ENCODE results near the gene GET3. TPM values are rescaled to one million over a fixed set of nuclear protein-coding genes. Genes with fewer than 3 reads are reported as not detected.

GET3 gene
- total RNA-seq, 4 donors from 2014 or later = 70.7 to 88.8 (median 83.3) TPM

DNA sequence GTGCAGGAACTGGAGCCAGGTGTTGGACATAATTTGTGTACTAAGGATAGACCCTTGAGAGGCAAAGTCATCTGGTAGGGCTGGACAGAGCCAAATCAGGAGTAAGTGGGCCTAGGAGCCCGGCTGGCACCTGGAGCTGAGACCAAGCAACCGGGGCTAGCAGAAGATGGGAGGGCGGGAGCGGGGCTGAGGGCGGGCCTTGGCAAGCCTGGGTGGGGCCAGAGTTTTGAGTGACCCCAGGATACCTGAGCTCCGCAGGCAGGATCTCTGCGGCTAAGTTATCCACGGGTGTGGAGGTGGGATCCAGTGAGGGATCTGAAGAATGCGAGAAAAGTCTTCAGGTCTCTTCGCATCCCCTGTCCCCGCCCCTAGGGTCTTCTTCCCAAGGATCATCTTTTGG lies 29.9 kb downstream of the GET3 start:
- TF ChIP-seq, protein P1, sequence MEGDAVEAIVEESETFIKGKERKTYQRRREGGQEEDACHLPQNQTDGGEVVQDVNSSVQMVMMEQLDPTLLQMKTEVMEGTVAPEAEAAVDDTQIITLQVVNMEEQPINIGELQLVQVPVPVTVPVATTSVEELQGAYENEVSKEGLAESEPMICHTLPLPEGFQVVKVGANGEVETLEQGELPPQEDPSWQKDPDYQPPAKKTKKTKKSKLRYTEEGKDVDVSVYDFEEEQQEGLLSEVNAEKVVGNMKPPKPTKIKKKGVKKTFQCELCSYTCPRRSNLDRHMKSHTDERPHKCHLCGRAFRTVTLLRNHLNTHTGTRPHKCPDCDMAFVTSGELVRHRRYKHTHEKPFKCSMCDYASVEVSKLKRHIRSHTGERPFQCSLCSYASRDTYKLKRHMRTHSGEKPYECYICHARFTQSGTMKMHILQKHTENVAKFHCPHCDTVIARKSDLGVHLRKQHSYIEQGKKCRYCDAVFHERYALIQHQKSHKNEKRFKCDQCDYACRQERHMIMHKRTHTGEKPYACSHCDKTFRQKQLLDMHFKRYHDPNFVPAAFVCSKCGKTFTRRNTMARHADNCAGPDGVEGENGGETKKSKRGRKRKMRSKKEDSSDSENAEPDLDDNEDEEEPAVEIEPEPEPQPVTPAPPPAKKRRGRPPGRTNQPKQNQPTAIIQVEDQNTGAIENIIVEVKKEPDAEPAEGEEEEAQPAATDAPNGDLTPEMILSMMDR (IDR thresholded peaks at IDR 0.05) = no peak
- no peak for TF ChIP-seq POLR2A (IDR thresholded peaks at IDR 0.05)
- Histone ChIP-seq H3K27ac (no peak overlapping the region), H3K36me3 (peaks cover 32 to 34% of the 10 kb centered on the region in 2 donors), H3K4me3 (replicated peaks in 1 of 3) (no peak overlapping the region), H3K9me3 (no peaks in the 10 kb centered on the region), H3K27me3 (no peaks in the 10 kb centered on the region), H3K4me1 (no peaks in the 10 kb centered on the region)
- no peak for DNase-seq
- intact Hi-C loops (cut with DNase I) = loop anchor here (5.0 kb wide), 1 partner anchor 80 kb away; no protein-coding TSS in a partner anchor
- WGBS, 2 donors = 87 to 90% methylated on average over 11 of the region's 11 CpGs

DNA sequence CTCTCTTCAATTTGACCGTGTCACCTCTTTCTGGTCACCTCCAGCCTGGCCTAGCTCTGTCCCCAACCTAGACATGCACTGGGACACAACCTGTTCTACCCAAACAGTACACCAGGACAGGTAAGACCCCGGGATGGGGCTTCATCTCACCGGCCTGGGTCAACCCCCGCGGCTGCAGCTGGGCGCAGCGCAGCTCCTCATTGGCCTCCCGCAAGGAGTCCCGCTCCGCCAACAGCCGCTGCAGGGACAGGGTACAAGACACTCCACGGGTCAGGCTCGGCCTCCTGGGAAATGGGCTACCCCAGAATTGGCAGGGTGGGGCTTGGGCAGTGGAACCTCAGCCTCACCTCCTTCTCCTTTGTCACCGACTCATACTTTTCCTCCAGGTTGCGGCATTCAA lies 30.4 kb downstream of the GET3 start:
- 95 to 98% methylated on average over 15 of the region's 15 CpGs for WGBS, 2 donors

DNA sequence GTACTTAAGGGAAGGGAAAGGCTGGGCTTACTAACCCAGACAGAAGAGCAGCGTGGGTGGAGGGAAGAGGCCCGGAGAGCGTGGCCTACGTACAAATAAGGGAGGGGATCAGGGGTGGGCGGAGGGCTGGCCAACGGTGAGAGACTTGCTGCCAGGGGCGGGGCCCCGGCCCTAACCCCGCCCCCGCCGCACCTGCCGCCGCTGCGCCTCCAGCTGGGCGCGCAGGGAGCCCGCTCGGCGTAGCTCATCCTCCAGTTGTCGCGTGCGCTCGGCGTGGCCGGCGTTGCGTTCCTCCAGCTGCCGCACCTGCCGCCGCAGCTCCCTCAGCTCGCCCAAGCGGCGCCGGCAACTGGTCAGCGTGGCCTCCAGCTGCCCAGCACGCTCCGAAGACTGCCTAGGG lies 32.4 kb downstream of the GET3 start:
- Histone ChIP-seq H3K27ac (no peak overlapping the region), H3K36me3 (peaks cover 20% of the 10 kb centered on the region in 2 donors), H3K9me3 (no peaks in the 10 kb centered on the region), H3K4me1 (peaks cover 3 to 6% of the 10 kb centered on the region in 2 donors), H3K27me3 (no peaks in the 10 kb centered on the region), H3K4me3 (replicated peaks in 1 of 3) (no peak overlapping the region)
- WGBS, 2 donors = 68 to 82% methylated on average over 13 to 25 of the region's 37 CpGs
- intact Hi-C loops (cut with DNase I) = loop anchor here (5.0 kb wide), 2 partner anchors 68 to 78 kb away; partner anchors contain the start of gene MAST1
- DNase-seq = peak in 1 of 2 donors; percentile 32
- no peak for TF ChIP-seq POLR2A (IDR thresholded peaks at IDR 0.05)
- TF ChIP-seq, protein P1 (IDR thresholded peaks at IDR 0.05) = no peak

More for the DNA sequence above, 30.4 kb downstream of the GET3 start:
- Histone ChIP-seq H3K9me3 (no peaks in the 10 kb centered on the region), H3K27me3 (no peaks in the 10 kb centered on the region), H3K4me1 (no peaks in the 10 kb centered on the region), H3K27ac (no peak overlapping the region), H3K36me3 (peaks cover 32 to 33% of the 10 kb centered on the region in 2 donors), H3K4me3 (replicated peaks in 1 of 3) (no peak overlapping the region)
- TF ChIP-seq, protein P1 (IDR thresholded peaks at IDR 0.05) = no peak
- no peak for TF ChIP-seq POLR2A (IDR thresholded peaks at IDR 0.05)
- intact Hi-C loops (cut with DNase I) = loop anchor here (5.0 kb wide), 1 partner anchor 80 kb away; no protein-coding TSS in a partner anchor
- DNase-seq = no peak

DNA sequence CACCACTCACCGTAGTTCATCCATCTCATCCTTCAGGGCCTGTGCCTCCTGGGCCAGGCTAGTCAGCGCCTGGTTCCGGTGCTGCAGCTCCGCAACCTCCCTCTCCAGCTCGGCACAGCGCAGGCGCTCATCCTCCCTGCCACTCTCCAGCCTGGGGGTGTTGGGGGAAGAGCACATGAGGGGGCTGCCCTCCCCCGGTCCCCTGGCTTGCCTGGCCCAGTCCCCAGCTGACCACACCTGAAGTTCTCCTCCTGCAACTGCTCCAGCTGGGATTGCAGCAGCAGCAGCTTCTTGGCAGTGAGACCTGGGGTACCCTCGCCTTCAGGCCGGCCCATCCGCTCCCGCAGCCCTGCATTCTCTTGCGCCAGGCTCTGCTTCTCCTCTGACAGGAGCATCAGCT lies 33.6 kb downstream of the GET3 start:
- H3K27me3 ChIP-seq = no peaks in the 10 kb centered on the region
- 96 to 99% methylated on average over 11 to 13 of the region's 13 CpGs for WGBS, 2 donors
- TF ChIP-seq, protein P1 (IDR thresholded peaks at IDR 0.05) = no peak
- no peak for TF ChIP-seq POLR2A (IDR thresholded peaks at IDR 0.05)

DNA sequence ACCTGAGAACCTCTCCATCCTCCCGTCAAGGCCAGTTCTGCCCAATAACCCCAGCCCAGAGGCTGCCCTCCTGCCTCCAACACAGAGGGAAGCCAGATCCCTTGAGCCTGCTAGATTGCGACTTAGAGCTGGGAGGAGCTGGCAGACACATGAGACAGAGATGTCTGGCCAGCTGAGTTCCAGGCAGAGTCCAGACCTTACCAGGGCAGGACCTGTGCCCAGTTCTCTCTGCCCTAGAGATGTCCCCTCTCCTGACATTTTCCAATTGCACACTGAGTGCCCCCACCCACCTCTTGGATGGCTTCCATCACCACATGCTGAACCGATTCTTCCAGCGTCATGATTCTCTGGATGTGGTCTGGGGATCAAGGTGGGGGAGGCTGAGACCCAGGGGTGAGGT lies 35.0 kb downstream of the GET3 start:
- H3K27ac ChIP-seq = no peak overlapping the region
- intact Hi-C loops (cut with DNase I) = loop anchor here (5.0 kb wide), 1 partner anchor 65 kb away; the partner anchor contains the start of gene MAST1
- TF ChIP-seq POLR2A (IDR thresholded peaks at IDR 0.05) = no peak
- TF ChIP-seq, protein P1 (IDR thresholded peaks at IDR 0.05) = no peak

More for the DNA sequence above, 33.6 kb downstream of the GET3 start:
- intact Hi-C loops (cut with DNase I) = loop anchor here (5.0 kb wide), 1 partner anchor 66 kb away; the partner anchor contains the start of gene MAST1
- Histone ChIP-seq H3K36me3 (peaks cover 12 to 20% of the 10 kb centered on the region in 2 donors), H3K4me3 (replicated peaks in 1 of 3) (no peak overlapping the region), H3K4me1 (peaks cover 4 to 8% of the 10 kb centered on the region in 2 donors), H3K9me3 (no peaks in the 10 kb centered on the region), H3K27ac (no peak overlapping the region)
- DNase-seq = no peak

More for the DNA sequence above, 35.0 kb downstream of the GET3 start:
- no peak for DNase-seq
- Histone ChIP-seq H3K27me3 (no peaks in the 10 kb centered on the region), H3K4me3 (replicated peaks in 1 of 3) (no peak overlapping the region), H3K4me1 (peaks cover 4 to 12% of the 10 kb centered on the region in 2 donors), H3K9me3 (no peaks in the 10 kb centered on the region), H3K36me3 (peaks cover 11 to 19% of the 10 kb centered on the region in 2 donors)
- 75 to 79% methylated on average over 3 of the region's 4 CpGs for WGBS, 2 donors

Measured in thyroid gland (tissue), 4 donors.